ENCODE data around the gene TMEM198.

Gene TMEM198

DNA sequence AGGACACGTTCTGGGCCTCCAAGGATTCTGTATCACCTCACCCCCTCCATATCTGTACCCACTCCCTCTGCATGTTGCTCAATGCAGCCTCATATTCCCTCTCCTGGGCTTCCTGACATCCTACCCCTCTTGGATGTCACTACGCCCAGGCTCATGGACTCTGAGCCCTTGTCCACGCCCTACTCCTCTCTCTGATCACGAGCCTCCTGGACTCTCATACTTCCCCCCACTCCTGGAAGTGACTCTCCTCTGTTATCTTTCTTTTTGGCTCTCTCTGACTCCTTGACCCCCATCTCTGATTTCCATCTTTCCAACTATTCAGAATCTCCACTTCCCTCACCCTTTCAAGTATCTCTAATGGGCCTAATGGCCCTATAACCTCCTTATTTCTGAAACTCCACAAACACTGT lies 2.1 kb downstream of the TMEM198 start:
- no peak for DNase-seq

DNA sequence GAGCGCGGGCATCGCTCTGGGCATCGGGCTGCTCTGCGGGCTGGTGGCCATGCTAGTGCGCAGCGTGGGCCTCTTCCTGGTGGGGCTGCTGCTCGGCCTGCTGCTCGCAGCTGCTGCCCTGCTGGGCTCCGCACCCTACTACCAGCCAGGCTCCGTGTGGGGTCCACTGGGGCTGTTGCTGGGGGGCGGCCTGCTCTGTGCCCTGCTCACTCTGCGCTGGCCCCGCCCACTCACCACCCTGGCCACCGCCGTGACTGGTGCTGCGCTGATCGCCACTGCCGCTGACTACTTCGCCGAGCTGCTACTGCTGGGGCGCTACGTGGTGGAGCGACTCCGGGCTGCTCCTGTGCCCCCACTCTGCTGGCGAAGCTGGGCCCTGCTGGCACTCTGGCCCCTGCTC lies 3.8 kb downstream of the TMEM198 start:
- no peak for DNase-seq

DNA sequence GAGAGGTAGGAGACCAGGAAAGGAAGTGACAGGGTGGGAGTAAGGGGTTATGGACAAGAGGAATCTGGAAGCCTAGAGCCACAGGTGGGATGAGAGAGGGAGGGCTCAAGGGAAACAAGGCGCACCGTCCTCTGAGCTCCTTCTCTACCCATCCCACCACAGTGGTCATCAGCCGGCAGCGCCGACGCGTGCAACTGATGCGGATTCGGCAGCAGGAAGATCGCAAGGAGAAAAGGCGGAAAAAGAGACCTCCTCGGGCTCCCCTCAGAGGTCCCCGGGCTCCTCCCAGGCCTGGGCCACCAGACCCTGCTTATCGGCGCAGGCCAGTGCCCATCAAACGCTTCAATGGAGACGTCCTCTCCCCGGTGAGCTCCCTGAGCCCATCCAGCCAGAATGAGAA lies 5.2 kb downstream of the TMEM198 start:
- DNase-seq = no peak

DNA sequence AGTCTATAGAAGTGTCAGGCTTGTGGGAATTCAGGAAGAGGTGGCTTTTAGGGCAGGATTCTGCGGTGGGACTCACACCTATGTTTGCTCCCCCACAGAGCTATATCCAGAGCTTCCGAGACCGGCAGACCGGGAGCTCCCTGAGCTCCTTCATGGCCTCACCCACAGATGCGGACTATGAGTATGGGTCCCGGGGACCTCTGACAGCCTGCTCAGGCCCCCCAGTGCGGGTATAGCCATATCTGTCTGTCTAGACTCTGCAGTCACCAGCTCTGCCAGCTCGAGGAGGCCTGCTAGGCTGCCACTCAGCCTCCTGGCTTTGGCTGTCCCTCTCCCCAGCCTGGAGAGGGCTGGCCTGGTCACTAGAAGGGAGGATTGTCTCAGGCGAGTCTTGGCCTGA lies 5.8 kb downstream of the TMEM198 start:
- DNase-seq = no peak

DNA sequence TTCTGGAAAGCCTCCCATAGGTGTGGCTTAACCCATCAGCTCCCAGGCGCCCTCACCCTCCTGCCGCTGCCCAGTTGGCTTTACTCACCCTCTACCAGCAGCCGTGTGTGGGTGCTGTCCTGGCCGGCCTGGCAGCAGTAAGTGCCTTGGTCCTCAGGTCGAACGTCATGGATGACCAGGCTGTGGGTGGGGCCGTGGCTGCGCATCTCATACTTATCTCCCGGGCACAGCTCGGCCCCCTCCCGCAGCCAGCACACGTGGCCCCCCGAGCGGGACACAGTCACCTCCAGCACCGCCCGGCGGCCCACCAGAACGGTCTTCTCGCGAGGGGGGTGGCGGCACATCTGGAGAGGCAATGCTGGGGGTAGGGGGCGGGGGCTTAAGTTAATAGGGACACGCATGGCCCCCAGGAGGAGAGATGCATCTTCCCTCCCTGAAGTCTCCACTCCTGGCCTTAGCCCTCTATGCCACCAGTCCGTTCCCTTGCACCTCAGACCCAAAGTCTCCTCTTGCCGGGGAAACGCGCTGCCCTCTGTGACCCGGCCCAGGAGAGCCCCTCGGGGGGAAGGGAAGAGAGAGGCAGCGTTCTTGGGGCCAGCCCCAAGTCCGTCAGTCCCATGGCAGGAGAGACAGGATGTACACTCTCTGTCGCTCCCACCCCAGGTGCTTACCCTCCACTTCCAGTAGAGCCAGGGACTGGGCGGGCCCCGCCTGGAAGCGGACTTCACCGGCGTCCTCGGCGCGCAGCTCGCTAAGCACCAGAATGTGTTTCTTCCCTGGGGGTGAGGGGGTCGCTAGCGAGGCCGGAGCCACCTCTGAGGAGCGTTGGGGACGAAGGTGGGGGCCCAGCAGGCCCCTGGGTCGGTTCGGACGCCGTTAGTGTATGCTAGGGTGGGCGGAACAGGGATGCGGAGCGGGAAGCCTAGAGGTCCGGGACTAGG lies 7.9 kb downstream of the TMEM198 start:
- peak in 1 of 2 donors; percentile 12 for DNase-seq

DNA sequence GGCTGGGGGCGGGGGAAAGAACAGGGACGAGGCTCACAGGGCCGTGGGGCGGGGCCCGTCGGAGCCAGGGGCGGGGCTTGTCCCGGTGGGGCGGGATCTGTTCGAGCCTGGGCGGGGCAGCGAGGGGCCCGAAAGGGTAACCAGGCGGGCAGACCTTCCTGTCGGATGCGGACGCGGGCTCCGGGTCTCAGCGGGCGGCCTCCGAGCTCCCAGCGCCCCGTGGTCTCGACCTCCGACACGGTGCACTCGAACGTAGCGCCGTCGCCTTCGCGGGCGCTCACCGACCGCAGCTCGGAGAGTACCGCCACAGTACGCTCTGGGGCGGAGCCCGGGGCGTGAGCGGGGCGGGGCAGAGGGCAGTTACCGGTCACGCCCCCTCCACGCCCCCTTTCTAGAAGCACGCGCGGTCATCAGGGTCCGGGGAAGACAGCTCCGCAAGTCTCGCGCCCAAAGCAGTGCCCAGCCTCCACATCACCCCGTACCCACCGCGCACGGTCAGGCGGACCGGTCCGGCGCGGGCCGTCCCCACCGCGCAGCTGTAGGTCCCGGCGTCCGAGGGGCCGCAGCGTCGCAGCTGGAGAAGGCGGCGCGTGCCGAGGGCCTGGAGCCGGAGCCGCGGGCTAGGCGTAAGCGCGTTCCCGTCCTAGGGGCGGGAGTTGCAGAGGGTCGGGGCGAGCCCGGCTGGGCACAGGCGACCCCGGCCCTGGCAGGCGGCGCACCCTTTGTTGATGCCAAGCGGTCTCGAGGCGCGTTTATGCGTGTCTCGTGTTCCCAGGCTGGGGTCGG lies 8.7 kb downstream of the TMEM198 start:
- peak; percentile 74 to 82 for DNase-seq

DNA sequence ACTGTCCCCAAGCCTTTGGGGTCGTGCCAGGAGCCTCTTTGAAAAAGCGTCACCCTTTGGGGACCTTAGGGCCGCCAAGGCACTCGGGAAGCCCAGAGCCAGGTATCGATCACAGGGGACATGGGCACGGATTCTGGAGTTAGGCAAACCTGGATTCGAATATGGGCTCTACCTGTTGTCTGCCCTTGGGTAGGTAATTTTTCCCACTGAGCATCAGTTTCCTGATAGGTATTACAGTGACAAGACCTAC lies 9.3 kb downstream of the TMEM198 start:
- DNase-seq = no peak

DNA sequence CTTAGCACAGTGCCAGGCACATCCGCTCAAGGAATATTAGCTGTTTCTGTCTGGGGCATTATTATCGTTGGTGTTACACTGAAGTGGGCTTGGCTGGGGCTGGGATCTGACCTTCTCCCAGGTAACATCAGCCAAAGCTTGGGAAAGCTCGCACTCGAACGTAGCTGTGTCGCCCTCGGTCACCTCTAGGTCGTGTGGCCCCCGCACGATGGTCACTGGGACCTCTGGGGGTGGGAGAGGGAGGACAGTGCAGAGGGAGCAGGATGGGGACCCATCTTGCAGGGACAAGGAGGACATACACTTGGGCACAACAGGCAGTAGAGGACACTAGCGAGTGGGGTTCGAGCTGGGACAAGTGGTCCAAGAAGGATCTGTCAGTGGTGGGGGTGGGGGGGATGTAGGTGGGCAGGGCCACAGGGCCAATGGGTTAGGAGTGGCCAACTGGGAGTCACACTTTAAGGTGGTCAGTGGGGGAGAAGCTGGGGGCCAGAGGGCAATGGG lies 9.7 kb downstream of the TMEM198 start:
- DNase-seq = no peak

DNA sequence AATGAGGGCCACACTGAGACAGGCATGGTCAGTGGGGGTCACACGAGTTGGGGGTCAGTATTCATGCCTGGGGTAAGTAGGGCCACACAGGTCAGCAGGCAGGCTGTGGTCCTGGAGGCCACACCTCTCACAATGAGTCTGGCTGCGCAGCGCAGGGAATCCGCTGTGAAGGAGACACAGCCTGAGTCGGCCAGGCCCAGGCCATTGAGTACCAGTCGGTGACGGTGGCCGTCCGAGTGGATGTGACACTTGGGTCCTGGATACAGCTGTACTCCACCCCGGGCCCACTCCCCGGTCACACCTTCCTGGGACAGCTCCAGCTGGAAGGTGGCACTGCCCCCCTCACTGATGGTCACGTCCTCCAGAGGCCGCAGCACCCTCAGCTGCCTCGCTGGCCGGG lies 10.5 kb downstream of the TMEM198 start:
- DNase-seq = no peak

DNA sequence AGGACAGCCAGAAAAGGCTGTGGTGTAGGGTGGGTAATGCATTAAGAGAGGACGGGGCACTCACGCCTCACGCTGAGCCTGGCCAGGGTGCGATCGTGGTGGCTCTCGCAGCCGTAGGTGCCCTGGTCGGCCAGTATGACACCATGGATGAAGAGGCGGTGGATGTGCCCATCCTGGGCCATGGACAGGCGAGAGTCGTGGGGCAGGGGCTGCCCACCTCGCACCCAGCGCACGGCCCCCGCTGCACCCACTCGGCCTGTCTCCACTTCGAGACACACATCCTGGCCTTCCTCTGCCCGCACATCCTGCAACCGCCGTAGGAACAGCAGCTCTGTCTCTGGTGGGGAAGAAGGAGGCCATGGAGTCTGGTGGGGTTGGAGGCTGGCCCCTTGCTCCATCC lies 12.1 kb downstream of the TMEM198 start:
- no peak for DNase-seq

DNA sequence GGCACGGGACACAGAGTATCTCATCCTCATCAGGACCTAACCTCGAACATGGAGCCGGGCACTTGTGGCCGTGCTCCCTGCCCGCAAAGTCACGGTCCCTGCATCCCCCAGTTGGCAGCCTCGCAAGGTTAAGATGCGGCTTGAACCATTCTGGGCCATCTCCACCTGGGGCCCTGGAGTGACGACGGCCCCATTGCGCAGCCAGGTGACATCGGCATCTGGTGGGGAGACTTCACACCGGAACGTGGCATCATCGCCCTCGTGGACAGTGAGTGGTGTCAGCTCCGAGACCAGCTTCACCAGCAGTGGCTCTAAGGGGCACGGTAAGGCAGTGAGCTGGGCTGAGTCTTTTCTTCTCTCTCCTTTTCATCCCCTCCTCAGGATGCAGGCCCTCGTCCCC lies 12.6 kb downstream of the TMEM198 start:
- no peak for DNase-seq

DNA sequence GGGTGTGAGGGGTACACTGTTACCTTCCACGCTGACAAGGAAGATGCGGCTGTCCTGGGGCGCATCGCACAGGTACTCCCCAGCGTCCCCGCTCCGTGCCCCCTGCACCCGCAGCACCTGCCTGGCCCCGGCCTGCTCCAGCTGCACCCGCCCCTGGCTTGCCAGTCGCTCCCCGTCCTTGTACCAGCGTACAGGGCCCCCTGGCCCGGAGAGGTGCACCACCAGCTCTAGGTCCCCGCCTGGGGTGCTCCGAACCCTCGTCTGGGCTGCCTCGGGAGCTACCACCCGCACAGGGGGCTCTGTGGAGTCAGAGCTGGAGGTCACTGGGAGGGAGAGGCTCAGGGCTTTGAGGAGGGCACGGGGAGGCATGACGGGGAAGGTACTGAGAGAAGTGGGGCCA lies 13.5 kb downstream of the TMEM198 start:
- no peak for DNase-seq

DNA sequence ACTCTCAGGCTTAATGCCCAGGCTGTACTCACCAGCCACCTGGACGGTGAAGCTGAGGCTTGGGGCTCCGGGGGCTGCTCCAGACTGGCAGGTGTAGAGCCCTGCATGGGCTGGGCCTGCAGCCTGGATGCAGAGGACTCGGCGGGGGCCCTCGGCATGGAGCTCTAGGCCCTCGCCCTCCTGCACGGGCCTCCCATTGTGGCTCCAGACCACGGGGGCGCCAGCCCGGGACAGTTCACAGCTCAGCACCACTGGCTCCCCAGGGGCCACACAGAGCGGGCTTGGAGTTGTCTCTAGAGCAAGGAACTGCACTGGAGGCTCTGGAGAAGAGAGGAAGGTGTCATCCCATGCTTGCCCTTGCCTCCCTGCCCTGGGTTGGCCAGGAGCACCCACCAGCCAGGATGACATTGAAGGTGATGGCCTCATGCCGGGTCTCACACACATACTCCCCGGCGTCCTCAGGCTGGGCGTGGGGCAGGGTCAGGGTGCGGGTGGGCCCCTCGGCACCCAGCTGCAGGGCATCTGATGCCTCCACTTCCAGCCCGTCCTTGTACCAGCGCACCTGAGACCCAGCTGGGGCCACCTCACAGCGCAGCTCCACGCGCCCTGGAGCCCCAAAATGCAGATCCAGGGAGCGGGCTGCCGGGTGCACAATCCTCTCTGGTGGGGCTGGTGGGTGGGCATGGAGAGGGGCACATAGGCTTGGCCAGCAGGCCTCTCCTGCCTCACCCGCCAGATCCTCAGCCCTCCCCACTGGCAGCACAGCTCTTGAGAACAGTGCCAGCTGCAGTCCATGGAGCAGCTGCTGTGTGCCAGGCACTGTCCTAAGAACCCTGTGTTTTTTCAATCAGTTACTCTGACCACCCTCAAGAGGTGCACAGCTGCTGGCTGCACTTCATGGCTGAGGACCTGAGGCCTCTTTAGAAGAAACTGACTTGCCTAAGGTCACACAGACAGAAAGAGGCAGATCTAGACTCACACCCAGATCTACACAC lies 14.3 kb downstream of the TMEM198 start:
- DNase-seq = no peak

DNA sequence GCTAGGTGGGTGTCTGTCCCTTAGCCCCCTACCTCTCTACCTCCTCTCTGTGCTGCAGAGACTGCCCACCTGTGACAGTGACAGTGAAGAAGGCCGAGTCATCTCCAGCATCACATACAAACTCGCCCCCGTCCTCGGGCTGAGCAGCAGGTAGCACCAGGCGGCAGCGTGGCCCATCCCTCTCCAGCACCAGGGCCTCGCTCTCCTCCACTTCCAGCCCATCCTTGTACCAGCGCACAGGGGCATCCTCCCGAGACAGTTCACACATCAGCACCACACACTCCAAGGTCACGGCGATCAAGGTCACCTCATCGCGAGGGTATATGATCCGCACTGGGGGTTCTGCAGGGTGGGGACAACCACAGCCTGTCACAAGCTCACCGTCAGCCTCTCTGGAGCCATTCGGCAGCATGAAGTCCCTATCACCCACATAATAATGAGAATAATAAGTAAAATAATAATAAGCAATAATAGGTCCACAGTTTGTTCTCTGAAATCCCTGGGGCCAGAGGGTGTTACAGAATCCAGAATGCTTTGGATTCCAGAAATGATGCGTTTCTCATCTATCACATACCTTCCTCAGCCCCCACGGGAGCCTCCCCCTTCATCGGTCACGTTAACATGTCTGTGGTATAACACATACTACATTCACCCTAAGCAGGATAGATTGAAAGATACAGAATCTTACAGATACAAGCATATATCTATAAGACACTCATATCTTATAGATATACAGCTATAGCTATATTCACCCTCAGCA lies 15.5 kb downstream of the TMEM198 start:
- DNase-seq = no peak

DNA sequence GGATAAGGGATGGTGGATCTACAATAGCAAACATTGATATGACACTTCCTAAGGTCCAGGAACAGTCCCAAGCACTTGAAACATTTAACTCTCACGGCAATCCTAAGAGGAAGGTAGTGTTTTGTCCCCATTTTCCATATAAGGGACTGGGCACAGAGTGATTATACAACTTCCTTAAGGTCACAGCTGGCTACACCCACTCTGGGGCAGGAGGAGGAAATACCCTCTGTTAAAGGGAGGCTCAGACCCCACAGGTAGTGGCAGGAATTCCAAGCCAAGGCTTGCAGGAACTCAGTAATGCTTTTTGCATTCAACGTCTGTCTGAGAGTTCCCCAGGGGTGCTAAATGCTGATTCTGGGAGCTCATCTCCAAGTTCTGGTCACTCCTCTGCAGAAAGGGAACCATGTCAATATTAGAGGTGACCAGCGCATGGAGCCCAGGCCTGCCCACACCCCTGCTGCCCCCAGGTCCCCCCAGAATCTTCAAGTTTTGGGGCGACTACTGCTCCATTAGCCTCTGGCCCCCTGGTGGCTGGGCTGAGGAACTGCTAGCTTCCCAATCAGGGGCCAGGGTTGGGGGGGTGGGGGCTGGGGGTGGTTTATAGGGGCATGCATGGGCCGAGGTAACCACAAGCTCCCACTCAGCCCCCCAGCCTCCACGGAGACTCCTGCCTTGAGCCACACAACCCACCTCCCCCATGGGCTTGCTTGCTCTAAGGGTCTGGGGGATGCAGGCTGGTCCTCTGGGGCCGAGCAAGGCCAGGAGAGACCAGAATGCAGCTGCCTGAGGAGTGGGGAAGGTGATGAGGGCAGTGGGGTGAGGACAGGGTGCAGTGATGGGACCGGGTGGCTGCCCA lies 16.4 kb downstream of the TMEM198 start:
- peak in 1 of 2 donors; percentile 37 for DNase-seq

DNA sequence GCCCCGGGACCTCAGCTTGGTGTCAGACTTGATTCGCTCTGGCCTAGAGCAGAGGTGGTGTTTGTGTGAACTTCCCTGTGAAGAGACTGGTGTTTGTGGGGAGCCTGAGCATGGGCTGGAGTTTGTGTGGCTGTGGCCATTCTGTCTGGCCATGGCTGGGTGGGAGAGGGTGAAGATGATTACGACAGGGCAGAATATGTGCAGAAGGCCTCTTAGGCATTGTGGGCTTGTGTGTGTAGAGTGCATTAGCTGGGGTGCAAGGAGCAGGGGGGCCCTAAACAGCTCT lies 17.0 kb downstream of the TMEM198 start:
- no peak for DNase-seq

DNA sequence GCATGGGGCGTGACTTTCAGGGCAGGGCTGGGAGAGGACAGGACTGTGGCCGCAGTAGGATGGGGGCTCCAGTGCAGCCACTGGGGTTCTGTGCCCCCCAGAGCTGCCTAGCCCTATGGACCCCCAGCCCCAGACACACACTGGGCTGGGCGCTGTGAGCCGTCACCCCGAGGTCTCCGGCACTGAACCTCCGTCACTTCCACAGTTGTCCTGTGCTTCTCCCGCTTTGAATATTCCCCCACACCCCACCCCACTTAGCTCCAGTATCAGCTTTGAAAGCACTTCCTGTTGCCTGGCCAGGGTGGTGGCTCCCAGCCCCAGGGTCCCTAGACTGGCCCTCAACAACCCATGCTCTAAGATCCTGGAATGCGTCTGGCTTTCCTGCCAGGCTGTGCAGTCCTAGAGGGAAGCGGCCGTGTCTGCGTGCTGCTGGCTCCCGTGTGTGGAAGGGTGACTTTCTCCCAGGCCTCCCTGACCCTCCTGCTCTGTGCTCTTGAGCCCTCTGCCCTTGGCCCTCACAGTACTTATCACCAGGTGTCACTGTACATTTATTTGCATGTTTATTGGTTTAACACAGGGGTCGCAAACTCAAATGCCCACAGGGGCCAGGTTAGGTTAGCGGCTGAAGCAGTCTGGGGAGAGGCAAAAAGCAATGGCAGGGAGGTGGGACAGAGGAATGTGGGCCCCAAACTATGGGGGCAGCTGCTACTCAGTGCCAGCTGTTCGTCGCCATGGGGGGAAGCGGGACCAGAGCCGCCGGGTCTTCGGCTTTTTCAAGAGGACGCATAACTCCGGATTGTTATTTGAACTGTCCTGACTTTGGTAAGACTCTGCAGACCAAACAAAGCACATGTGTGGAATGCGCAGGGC lies 17.6 kb downstream of the TMEM198 start:
- no peak for DNase-seq

DNA sequence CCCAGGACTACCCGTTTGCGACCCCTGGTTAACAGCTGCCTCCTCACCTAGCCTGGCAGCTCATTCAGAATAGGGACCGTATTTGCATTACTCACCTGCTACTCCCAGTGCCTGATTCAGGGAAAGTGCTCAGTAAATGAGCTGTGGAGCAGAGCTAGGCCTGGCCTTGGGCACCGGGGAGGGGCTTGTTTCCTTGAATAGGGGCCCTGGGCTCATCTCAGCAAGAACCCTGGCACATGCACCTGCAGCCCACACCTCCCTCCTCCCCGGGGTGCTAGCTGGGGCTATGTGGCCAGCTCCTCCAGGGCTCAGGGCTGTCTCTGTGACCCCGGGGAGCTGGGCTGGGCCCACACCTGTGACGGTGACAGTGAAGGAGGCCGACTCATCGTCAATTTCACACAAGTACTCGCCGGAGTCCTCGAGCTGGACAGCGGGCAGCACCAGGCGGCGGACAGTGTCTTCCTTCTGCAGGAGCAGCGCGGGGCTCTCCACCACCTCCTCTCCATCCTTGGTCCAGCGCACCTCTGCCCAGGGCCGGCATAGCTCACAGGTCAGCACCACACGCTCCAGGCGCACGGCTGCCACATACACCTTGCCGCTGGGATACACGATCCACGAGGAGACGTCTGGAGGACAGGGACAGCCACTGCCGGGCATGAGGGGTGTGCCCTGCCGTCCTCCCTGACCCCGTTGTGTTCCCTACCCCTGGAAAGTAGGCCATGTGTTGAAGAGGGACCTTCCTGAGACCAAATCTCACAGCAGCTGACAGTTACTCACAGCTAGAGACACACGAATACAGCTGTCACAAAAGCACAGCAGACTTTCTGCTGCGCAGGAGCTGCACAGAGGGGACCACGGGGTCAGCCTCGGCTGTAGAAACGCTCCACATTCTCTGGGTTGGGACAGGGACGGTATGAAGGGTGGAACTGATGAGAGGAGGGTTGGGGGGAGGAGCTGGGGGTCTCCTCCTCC lies 18.5 kb downstream of the TMEM198 start:
- DNase-seq = no peak

DNA sequence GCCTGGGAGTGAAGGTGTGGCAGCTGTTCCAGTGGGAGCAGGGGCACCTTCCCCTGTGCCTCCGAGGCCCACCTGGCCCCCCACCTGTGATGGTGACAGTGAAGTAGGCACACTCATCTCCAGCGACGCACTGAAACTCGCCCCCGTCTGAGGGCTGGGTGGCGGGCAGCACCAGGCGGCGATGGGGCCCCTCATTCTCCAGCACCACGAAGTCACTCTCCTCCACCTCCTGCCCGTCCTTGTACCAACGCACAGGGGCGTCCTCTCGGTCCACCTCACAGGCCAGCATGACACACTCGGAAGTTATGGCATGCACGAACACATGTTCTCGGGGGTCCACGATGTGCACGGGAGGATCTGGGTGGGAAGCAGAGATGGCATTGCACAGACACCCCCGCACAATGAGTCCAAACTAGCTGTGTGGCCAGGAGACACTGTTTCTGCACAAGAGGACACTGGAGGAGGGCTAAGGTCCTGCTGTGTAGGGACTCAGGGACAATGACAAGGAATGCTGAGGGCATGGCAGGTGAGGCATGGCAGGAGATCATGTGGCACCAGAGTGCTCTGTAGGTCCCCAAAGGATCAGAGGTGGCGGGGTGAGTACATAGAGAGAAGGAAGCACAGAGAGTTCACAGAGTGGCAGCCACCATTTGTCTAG lies 19.6 kb downstream of the TMEM198 start:
- no peak for DNase-seq

Measured in CD4-positive, alpha-beta T cell treated with Interferon alpha-2 for 1 hour (primary cell).